ENCODE results near the gene ERC2. TPM values are rescaled to one million over a fixed set of nuclear protein-coding genes. Genes with fewer than 3 reads are reported as not detected.

The ERC2 gene
- total RNA-seq, 1 donor from 2014 or later = 7.4 TPM

DNA sequence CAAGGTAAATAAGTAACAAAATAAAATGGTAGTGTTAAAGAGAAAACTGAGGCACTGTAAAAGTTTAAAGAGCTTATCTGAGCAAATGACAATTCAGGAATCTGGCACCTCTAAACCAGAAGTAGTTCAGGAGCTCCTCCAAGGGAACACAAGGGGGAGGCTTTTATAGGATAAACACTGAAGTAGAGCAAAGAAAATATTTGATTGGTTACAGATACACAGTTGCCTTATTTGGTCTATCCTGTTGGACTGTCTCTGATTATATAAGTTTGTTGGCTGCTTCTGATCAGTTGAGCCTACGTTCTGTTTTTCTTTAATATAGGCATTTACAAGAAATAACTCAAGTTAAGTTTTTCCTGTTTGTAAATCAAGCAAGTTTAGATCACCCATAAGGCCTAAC lies 146.9 kb downstream of the ERC2 start:
- Histone ChIP-seq H3K9ac (ENCODE audit: low read length) (no peak overlapping the region), H3K36me3 (ENCODE audit: insufficient read depth, low read length) (no peaks in the 10 kb centered on the region), H2AFZ (ENCODE audit: low read depth, low read length) (no peak overlapping the region), H3K9me3 (ENCODE audit: insufficient read depth, low read depth, low read length) (no peaks in the 10 kb centered on the region), H3K4me1 (ENCODE audit: insufficient read depth, low read length) (peaks cover 12% of the 10 kb centered on the region), H3K27ac (ENCODE audit: low read depth, low read length) (no peak overlapping the region), H3K27me3 (ENCODE audit: insufficient read depth, low read length) (no peaks in the 10 kb centered on the region), H3K79me2 (ENCODE audit: insufficient read depth, low read length) (no peaks in the 10 kb centered on the region), H3K4me3 (ENCODE audit: insufficient read depth, low read depth, low read length) (no peak overlapping the region), H3K4me2 (ENCODE audit: low read length) (no peak overlapping the region), H4K20me1 (ENCODE audit: insufficient read depth, low read length) (no peaks in the 10 kb centered on the region)
- TF ChIP-seq EZH2 (IDR thresholded peaks at IDR 0.05; ENCODE audit: insufficient read depth, low read length) = no peak
- TF ChIP-seq, protein P1, sequence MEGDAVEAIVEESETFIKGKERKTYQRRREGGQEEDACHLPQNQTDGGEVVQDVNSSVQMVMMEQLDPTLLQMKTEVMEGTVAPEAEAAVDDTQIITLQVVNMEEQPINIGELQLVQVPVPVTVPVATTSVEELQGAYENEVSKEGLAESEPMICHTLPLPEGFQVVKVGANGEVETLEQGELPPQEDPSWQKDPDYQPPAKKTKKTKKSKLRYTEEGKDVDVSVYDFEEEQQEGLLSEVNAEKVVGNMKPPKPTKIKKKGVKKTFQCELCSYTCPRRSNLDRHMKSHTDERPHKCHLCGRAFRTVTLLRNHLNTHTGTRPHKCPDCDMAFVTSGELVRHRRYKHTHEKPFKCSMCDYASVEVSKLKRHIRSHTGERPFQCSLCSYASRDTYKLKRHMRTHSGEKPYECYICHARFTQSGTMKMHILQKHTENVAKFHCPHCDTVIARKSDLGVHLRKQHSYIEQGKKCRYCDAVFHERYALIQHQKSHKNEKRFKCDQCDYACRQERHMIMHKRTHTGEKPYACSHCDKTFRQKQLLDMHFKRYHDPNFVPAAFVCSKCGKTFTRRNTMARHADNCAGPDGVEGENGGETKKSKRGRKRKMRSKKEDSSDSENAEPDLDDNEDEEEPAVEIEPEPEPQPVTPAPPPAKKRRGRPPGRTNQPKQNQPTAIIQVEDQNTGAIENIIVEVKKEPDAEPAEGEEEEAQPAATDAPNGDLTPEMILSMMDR (IDR thresholded peaks at IDR 0.05; ENCODE audit: insufficient read depth, low read depth, low read length) = no peak
- Mint-ChIP-seq H3K4me1 (ENCODE audit: low read depth, unreplicated experiment) (peaks cover 11% of the 10 kb centered on the region), H3K36me3 (ENCODE audit: low read depth, unreplicated experiment) (no peaks in the 10 kb centered on the region), H3K9me3 (ENCODE audit: unreplicated experiment) (no peaks in the 10 kb centered on the region), H3K4me3 (ENCODE audit: unreplicated experiment) (no peak overlapping the region), H3K27ac (ENCODE audit: unreplicated experiment) (no peak overlapping the region), H3K27me3 (ENCODE audit: low read depth, unreplicated experiment) (no peaks in the 10 kb centered on the region)
- FAIRE-seq (no peak), DNase-seq (ENCODE audit: low read depth) (no peak)

DNA sequence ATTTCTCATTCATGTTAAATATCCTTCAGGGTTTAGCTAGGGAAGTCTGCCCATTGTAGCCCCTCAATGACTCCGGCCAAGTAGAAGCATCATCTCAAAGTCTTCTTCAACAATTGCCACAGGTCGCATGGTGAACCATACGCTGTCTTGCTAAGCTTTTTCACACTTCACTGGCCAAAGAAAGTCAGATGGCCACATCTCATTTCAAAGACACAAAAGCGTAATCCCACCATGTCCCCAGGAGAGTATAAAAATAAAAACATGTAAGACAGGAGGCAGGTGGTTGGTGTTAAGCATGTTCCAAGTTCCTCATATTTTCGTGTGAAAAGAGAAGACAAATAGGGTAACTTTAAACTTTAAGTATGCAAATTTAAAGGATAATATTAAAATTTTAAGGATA lies 147.4 kb downstream of the ERC2 start:
- no peak for FAIRE-seq
- H3K9me3 Mint-ChIP-seq (ENCODE audit: unreplicated experiment) = no peaks in the 10 kb centered on the region
- H3K4me1 ChIP-seq (ENCODE audit: insufficient read depth, low read length) = peaks cover 12% of the 10 kb centered on the region

DNA sequence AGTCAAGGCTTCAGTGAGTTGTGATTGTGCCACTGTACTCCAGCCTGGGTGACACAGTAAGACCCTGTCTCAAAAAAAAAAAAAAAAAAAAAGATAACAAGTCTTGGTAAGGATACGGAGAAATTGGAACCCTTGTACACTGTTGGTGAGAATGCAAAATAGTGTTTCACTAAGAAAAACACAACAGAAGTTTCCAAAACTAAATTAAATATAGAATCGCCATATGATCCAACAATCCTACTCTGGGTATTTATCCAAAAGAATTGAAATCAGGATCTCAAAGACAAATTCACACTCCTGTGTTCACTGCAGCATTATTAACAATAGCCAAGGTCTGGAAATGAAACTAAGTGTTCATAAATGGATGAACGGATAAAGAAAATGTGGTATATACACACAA lies 149.4 kb downstream of the ERC2 start:
- Mint-ChIP-seq H3K4me1 (ENCODE audit: low read depth, unreplicated experiment) (peaks cover 18% of the 10 kb centered on the region), H3K27me3 (ENCODE audit: low read depth, unreplicated experiment) (no peaks in the 10 kb centered on the region), H3K27ac (ENCODE audit: unreplicated experiment) (no peak overlapping the region), H3K36me3 (ENCODE audit: low read depth, unreplicated experiment) (no peaks in the 10 kb centered on the region), H3K9me3 (ENCODE audit: unreplicated experiment) (no peaks in the 10 kb centered on the region), H3K4me3 (ENCODE audit: unreplicated experiment) (no peak overlapping the region)
- DNase-seq (ENCODE audit: low read depth) (no peak), FAIRE-seq (no peak)
- Histone ChIP-seq H3K27me3 (ENCODE audit: insufficient read depth, low read length) (no peaks in the 10 kb centered on the region), H3K4me2 (ENCODE audit: low read length) (no peak overlapping the region), H3K36me3 (ENCODE audit: insufficient read depth, low read length) (no peaks in the 10 kb centered on the region), H3K9ac (ENCODE audit: low read length) (no peak overlapping the region), H3K4me1 (ENCODE audit: insufficient read depth, low read length) (peaks cover 11% of the 10 kb centered on the region), H3K4me3 (ENCODE audit: insufficient read depth, low read depth, low read length) (no peak overlapping the region), H3K9me3 (ENCODE audit: insufficient read depth, low read depth, low read length) (no peaks in the 10 kb centered on the region), H3K79me2 (ENCODE audit: insufficient read depth, low read length) (no peaks in the 10 kb centered on the region), H2AFZ (ENCODE audit: low read depth, low read length) (no peak overlapping the region), H4K20me1 (ENCODE audit: insufficient read depth, low read length) (no peaks in the 10 kb centered on the region), H3K27ac (ENCODE audit: low read depth, low read length) (no peak overlapping the region)
- no peak for TF ChIP-seq EZH2 (IDR thresholded peaks at IDR 0.05; ENCODE audit: insufficient read depth, low read length)

More for the DNA sequence above, 147.4 kb downstream of the ERC2 start:
- no peaks in the 10 kb centered on the region for H3K9me3 ChIP-seq (ENCODE audit: insufficient read depth, low read depth, low read length)
- no peak overlapping the region for H2AFZ ChIP-seq (ENCODE audit: low read depth, low read length)
- no peak overlapping the region for H3K27ac ChIP-seq (ENCODE audit: low read depth, low read length)
- Mint-ChIP-seq H3K27me3 (ENCODE audit: low read depth, unreplicated experiment) (no peaks in the 10 kb centered on the region), H3K36me3 (ENCODE audit: low read depth, unreplicated experiment) (no peaks in the 10 kb centered on the region), H3K4me1 (ENCODE audit: low read depth, unreplicated experiment) (peaks cover 11% of the 10 kb centered on the region), H3K27ac (ENCODE audit: unreplicated experiment) (no peak overlapping the region), H3K4me3 (ENCODE audit: unreplicated experiment) (no peak overlapping the region)
- H3K79me2 ChIP-seq (ENCODE audit: insufficient read depth, low read length) = no peaks in the 10 kb centered on the region
- H3K27me3 ChIP-seq (ENCODE audit: insufficient read depth, low read length) = no peaks in the 10 kb centered on the region
- TF ChIP-seq, protein P1 (IDR thresholded peaks at IDR 0.05; ENCODE audit: insufficient read depth, low read depth, low read length) = no peak
- TF ChIP-seq EZH2 (IDR thresholded peaks at IDR 0.05; ENCODE audit: insufficient read depth, low read length) = no peak
- no peak for DNase-seq (ENCODE audit: low read depth)
- H3K36me3 ChIP-seq (ENCODE audit: insufficient read depth, low read length) = no peaks in the 10 kb centered on the region
- H3K4me2 ChIP-seq (ENCODE audit: low read length) = no peak overlapping the region
- no peak overlapping the region for H3K9ac ChIP-seq (ENCODE audit: low read length)
- no peak overlapping the region for H3K4me3 ChIP-seq (ENCODE audit: insufficient read depth, low read depth, low read length)
- no peaks in the 10 kb centered on the region for H4K20me1 ChIP-seq (ENCODE audit: insufficient read depth, low read length)

All from astrocyte (in vitro differentiated cells and primary cell).